Measurements from ENCODE around the gene KATNAL1. TPM values are rescaled to one million over a fixed set of nuclear protein-coding genes. Genes with fewer than 3 reads are reported as not detected.

Gene KATNAL1
- polyA plus RNA-seq, 3 donors, result 0.49 to 1.2 (median 1.0) TPM

GRCh38 chr13:30222254-30222653 is 85.1 kb downstream of the KATNAL1 start:
- H3K79me2 ChIP-seq (ENCODE audit: insufficient read depth, low read length), result no peaks in the 10 kb centered on the region
- H3K27me3 Mint-ChIP-seq (ENCODE audit: low read depth in 3 of 3), result no peaks in the 10 kb centered on the region
- no peak overlapping the region for H3K9ac ChIP-seq (ENCODE audit: insufficient read depth, low read length, poor library complexity, severe bottlenecking)
- no peaks in the 10 kb centered on the region for H3K4me1 Mint-ChIP-seq
- WGBS (ENCODE audit: insufficient coverage), result 100% methylated on average over 2 of the region's 3 CpGs
- H3K27me3 ChIP-seq (ENCODE audit: control insufficient read depth in 2 of 2, insufficient read depth in 2 of 2, low read length in 2 of 2), result no peaks in the 10 kb centered on the region
- H2AFZ ChIP-seq (ENCODE audit: insufficient read depth, low read depth, low read length, poor library complexity, severe bottlenecking), result no peak overlapping the region
- H3K9me3 ChIP-seq (replicated peaks in 1 of 2; ENCODE audit: control insufficient read depth in 1 of 2, insufficient read depth in 1 of 2, low read length in 2 of 2), result peaks cover 12 to 13% of the 10 kb centered on the region in 2 donors
- no peaks in the 10 kb centered on the region for H4K20me1 ChIP-seq (ENCODE audit: insufficient read depth, low read length)
- H3K4me2 ChIP-seq (replicated peaks; ENCODE audit: extremely low read depth, low read length, poor library complexity, severe bottlenecking), result no peak overlapping the region
- H3K36me3 Mint-ChIP-seq, result peaks cover 46 to 63% of the 10 kb centered on the region in 2 donors
- H3K4me3 Mint-ChIP-seq, result no peak overlapping the region
- no peak overlapping the region for H3K27ac ChIP-seq (ENCODE audit: low read depth in 1 of 2, low read length in 2 of 2)
- H3K27ac Mint-ChIP-seq, result no peak overlapping the region
- peaks cover 0 to 40% of the 10 kb centered on the region in 2 donors for H3K36me3 ChIP-seq (replicated peaks in 1 of 2; ENCODE audit: control insufficient read depth in 1 of 2, insufficient read depth in 2 of 2, low read length in 2 of 2)
- TF ChIP-seq, protein P1, sequence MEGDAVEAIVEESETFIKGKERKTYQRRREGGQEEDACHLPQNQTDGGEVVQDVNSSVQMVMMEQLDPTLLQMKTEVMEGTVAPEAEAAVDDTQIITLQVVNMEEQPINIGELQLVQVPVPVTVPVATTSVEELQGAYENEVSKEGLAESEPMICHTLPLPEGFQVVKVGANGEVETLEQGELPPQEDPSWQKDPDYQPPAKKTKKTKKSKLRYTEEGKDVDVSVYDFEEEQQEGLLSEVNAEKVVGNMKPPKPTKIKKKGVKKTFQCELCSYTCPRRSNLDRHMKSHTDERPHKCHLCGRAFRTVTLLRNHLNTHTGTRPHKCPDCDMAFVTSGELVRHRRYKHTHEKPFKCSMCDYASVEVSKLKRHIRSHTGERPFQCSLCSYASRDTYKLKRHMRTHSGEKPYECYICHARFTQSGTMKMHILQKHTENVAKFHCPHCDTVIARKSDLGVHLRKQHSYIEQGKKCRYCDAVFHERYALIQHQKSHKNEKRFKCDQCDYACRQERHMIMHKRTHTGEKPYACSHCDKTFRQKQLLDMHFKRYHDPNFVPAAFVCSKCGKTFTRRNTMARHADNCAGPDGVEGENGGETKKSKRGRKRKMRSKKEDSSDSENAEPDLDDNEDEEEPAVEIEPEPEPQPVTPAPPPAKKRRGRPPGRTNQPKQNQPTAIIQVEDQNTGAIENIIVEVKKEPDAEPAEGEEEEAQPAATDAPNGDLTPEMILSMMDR (IDR thresholded peaks at IDR 0.05), result no peak
- H3K9me3 Mint-ChIP-seq, result peaks cover 5 to 25% (median 17%) of the 10 kb centered on the region in 7 donors
- no peak overlapping the region for H3K4me3 ChIP-seq (replicated peaks in 1 of 3; ENCODE audit: low read depth in 2 of 3, low read length in 3 of 3)
- intact Hi-C loops (cut with micrococcal nuclease), result no loop called here
- no peak for DNase-seq
- H3K4me1 ChIP-seq (ENCODE audit: control insufficient read depth in 1 of 2, insufficient read depth in 2 of 2, low read length in 2 of 2), result no peaks in the 10 kb centered on the region

GRCh38 chr13:30216111-30216510 is 91.2 kb downstream of the KATNAL1 start:
- H3K4me1 Mint-ChIP-seq, result no peaks in the 10 kb centered on the region
- no peak overlapping the region for H3K27ac Mint-ChIP-seq
- TF ChIP-seq, protein P1 (IDR thresholded peaks at IDR 0.05), result no peak
- H3K27ac ChIP-seq (ENCODE audit: low read depth in 1 of 2, low read length in 2 of 2), result no peak overlapping the region
- intact Hi-C loops (cut with micrococcal nuclease), result no loop called here
- H3K9me3 Mint-ChIP-seq, result peaks cover 0 to 7% (median 0%) of the 10 kb centered on the region in 7 donors
- no peaks in the 10 kb centered on the region for H4K20me1 ChIP-seq (ENCODE audit: insufficient read depth, low read length)
- WGBS (ENCODE audit: insufficient coverage), result 90% methylated on average over 2 of the region's 2 CpGs
- H3K27me3 Mint-ChIP-seq (ENCODE audit: low read depth in 3 of 3), result no peaks in the 10 kb centered on the region
- no peaks in the 10 kb centered on the region for H3K27me3 ChIP-seq (ENCODE audit: control insufficient read depth in 2 of 2, insufficient read depth in 2 of 2, low read length in 2 of 2)
- peaks cover 10 to 23% of the 10 kb centered on the region in 2 donors for H3K36me3 Mint-ChIP-seq
- no peaks in the 10 kb centered on the region for H3K79me2 ChIP-seq (ENCODE audit: insufficient read depth, low read length)
- no peak overlapping the region for H2AFZ ChIP-seq (ENCODE audit: insufficient read depth, low read depth, low read length, poor library complexity, severe bottlenecking)
- no peaks in the 10 kb centered on the region for H3K9me3 ChIP-seq (replicated peaks in 1 of 2; ENCODE audit: control insufficient read depth in 1 of 2, insufficient read depth in 1 of 2, low read length in 2 of 2)
- H3K9ac ChIP-seq (ENCODE audit: insufficient read depth, low read length, poor library complexity, severe bottlenecking), result no peak overlapping the region
- H3K4me1 ChIP-seq (ENCODE audit: control insufficient read depth in 1 of 2, insufficient read depth in 2 of 2, low read length in 2 of 2), result no peaks in the 10 kb centered on the region
- no peak for DNase-seq
- no peak overlapping the region for H3K4me3 Mint-ChIP-seq
- no peak overlapping the region for H3K4me3 ChIP-seq (replicated peaks in 1 of 3; ENCODE audit: low read depth in 2 of 3, low read length in 3 of 3)
- H3K4me2 ChIP-seq (replicated peaks; ENCODE audit: extremely low read depth, low read length, poor library complexity, severe bottlenecking), result no peak overlapping the region
- peaks cover 0 to 8% of the 10 kb centered on the region in 2 donors for H3K36me3 ChIP-seq (replicated peaks in 1 of 2; ENCODE audit: control insufficient read depth in 1 of 2, insufficient read depth in 2 of 2, low read length in 2 of 2)

Measured in CD14-positive monocyte (primary cell).